Suprapubic skin (tissue), 4 donors: ENCODE results near the gene PGBD5. TPM values are rescaled to one million over a fixed set of nuclear protein-coding genes. Genes with fewer than 3 reads are reported as not detected.

Source experiments
- DNase-seq, 2 donors: peaks; one replicate each; pipeline ENCODE4 v3.0.0-alpha.2; 2019; ENCODE audit warnings: low spot score in 2 of 2
- H3K27ac ChIP-seq: fragments of 200-600 bp; sonication (generic); one replicate; pipeline ENCODE4 v1.5.1; 2019
- H3K27me3 ChIP-seq: fragments of 200-600 bp; sonication (generic); one replicate; pipeline ENCODE4 v1.5.1; 2019
- H3K36me3 ChIP-seq: fragments of 200-600 bp; sonication (generic); one replicate; pipeline ENCODE4 v1.5.1; 2019
- H3K4me1 ChIP-seq: fragments of 200-600 bp; sonication (generic); one replicate; pipeline ENCODE4 v1.5.1; 2019
- H3K4me3 ChIP-seq: fragments of 200-600 bp; sonication (generic); one replicate; pipeline ENCODE4 v1.5.1; 2019; ENCODE audit warnings: mild to moderate bottlenecking
- H3K9me3 ChIP-seq: fragments of 200-600 bp; sonication (generic); one replicate; pipeline ENCODE4 v1.5.1; 2019
- EP300 ChIP-seq: sonication (generic); formaldehyde crosslinking; IDR thresholded peaks from one replicate; pipeline ENCODE4 v1.6.1; 2017; ENCODE audit warnings: antibody characterized with exemption
- POLR2A ChIP-seq, 2 donors: fragments of 450-650 bp; IDR thresholded peaks; one replicate each; pipeline ENCODE4 v1.6.1; 2017; ENCODE audit warnings: antibody characterized with exemption in 2 of 2, mild to moderate bottlenecking in 2 of 2, moderate library complexity in 2 of 2
- POLR2AphosphoS5 ChIP-seq, 3 donors: sonication (generic); formaldehyde crosslinking; IDR thresholded peaks; one replicate each; pipeline ENCODE4 v1.6.1; 2017; ENCODE audit warnings: antibody characterized with exemption in 3 of 3
- WGBS: methylation state at CpG from one replicate; pipeline ENCODE4 v1.1.5; 2018; 5-methylcytosine and 5-hydroxymethylcytosine counted together
- total RNA-seq, 4 donors: library from RNA; depleted of rRNA; stranded (reverse); fragments of >200 nt; gene quantifications; one replicate each; pipeline ENCODE4 v1.1.0, GENCODE V29; 2016
- TF ChIP-seq, protein P1 (sequence below), 2 donors: fragments of 200-600 bp in 1 of 2; fragments of 450-650 bp in 1 of 2; sonication (generic) in 1 of 2; IDR thresholded peaks; one replicate each; pipeline ENCODE4 v1.5.1; 2016 to 2019; ENCODE audit warnings: antibody characterized with exemption in 2 of 2, mild to moderate bottlenecking in 1 of 2, moderate library complexity in 1 of 2

Gene PGBD5
- total RNA-seq, 4 donors from 2014 or later: 0.16 to 1.4 (median 0.51) TPM

DNA sequence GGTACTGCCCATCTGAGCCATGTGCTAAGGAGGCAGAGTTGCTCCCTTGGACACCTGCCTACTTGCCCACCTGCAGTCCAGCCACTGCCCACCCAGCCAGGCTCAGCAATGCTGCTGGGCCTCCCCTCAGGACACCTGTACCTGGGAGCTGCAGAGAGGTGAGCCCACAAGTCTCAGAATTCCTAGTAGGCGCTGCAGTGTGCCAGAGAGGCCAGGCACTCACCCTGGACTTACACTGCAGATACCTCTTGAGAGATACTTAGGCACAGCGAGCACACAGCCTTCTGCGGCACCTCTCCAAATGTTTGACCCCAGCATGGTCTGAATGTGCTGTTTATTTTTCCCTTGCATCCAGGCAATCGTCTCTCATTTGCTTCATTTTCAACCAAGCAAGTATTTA lies 71.0 kb downstream of the PGBD5 start:
- H3K27me3 ChIP-seq: no peaks in the 10 kb centered on the region
- H3K4me3 ChIP-seq: no peak overlapping the region
- no peaks in the 10 kb centered on the region for H3K9me3 ChIP-seq
- DNase-seq: no peak
- no peaks in the 10 kb centered on the region for H3K36me3 ChIP-seq
- no peak overlapping the region for H3K27ac ChIP-seq
- 85% methylated on average over 4 of the region's 4 CpGs for WGBS
- no peaks in the 10 kb centered on the region for H3K4me1 ChIP-seq
- no peak for TF ChIP-seq POLR2A (IDR thresholded peaks at IDR 0.05)
- TF ChIP-seq EP300: no peak
- no peak for TF ChIP-seq POLR2AphosphoS5 (IDR thresholded peaks at IDR 0.05)
- TF ChIP-seq, protein P1, sequence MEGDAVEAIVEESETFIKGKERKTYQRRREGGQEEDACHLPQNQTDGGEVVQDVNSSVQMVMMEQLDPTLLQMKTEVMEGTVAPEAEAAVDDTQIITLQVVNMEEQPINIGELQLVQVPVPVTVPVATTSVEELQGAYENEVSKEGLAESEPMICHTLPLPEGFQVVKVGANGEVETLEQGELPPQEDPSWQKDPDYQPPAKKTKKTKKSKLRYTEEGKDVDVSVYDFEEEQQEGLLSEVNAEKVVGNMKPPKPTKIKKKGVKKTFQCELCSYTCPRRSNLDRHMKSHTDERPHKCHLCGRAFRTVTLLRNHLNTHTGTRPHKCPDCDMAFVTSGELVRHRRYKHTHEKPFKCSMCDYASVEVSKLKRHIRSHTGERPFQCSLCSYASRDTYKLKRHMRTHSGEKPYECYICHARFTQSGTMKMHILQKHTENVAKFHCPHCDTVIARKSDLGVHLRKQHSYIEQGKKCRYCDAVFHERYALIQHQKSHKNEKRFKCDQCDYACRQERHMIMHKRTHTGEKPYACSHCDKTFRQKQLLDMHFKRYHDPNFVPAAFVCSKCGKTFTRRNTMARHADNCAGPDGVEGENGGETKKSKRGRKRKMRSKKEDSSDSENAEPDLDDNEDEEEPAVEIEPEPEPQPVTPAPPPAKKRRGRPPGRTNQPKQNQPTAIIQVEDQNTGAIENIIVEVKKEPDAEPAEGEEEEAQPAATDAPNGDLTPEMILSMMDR (IDR thresholded peaks at IDR 0.05): no peak

DNA sequence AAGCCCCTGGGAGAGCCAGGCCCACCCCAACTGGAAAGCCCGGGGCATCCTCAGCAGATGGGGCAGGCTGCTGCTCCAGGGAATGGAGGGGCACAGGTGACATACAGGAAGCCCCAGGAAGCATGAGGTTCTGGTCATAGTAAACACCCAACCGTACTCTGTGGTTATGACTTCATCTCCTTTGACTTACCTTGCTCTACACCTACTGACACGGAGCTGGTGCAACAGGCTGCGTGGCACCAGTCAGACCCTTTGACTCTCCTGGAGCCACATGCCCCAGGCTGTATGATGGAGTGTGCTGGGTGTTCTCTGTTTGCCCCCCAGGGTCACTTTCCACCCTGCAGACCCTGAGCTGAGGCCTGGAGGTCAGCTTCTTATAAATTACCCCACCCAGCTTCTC lies 72.1 kb downstream of the PGBD5 start:
- DNase-seq: no peak
- 90% methylated on average over 3 of the region's 4 CpGs for WGBS
- TF ChIP-seq EP300: no peak
- no peak for TF ChIP-seq POLR2AphosphoS5 (IDR thresholded peaks at IDR 0.05)
- H3K27me3 ChIP-seq: no peaks in the 10 kb centered on the region
- H3K27ac ChIP-seq: no peak overlapping the region
- H3K4me3 ChIP-seq: no peak overlapping the region
- H3K9me3 ChIP-seq: no peaks in the 10 kb centered on the region
- no peaks in the 10 kb centered on the region for H3K36me3 ChIP-seq
- H3K4me1 ChIP-seq: peaks cover 2% of the 10 kb centered on the region

DNA sequence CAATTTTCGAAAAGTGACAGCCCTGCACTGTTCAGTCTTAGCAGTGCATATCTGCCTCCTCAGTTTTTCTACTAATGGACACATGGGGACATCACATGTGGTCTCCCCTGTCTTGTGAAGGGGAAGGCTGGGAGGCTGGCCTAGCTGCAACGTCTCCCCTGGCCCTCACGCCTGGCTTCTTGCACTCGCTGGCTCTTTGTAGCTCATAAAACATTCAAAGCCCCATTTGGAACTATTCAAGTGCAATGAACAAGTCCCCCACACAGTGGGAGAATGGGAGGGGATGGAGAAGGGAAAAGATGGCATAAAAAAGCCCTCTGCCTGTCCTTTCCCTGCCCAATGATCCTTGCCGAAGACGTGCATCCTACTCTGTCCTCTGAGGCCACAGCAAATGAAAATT lies 73.6 kb downstream of the PGBD5 start:
- Histone ChIP-seq H3K27ac (no peak overlapping the region), H3K9me3 (no peaks in the 10 kb centered on the region), H3K4me1 (peaks cover 2% of the 10 kb centered on the region), H3K36me3 (no peaks in the 10 kb centered on the region), H3K27me3 (no peaks in the 10 kb centered on the region), H3K4me3 (no peak overlapping the region)
- 84% methylated on average over 6 of the region's 6 CpGs for WGBS
- TF ChIP-seq, protein P1 (IDR thresholded peaks at IDR 0.05): no peak
- TF ChIP-seq POLR2AphosphoS5 (IDR thresholded peaks at IDR 0.05): no peak
- no peak for TF ChIP-seq POLR2A (IDR thresholded peaks at IDR 0.05)
- no peak for TF ChIP-seq EP300
- DNase-seq: no peak

DNA sequence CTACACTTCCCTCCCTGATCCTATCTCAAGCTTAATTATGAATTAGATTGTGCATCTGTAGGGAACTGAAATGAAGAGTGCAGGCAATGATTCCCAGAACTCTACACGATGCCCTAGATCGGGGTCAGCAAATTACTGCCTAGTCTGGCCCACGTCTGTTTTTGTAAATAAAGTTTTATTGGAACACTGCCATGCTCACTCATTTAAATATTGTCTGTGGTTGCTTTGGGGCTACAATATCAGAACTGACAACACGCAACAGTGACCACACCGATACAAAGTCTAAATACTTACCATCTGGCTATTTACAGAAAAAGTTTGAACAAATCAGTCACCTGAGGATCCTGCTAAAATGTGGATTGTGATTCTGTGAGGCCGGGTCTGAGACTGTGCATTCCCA lies 74.1 kb downstream of the PGBD5 start:
- H3K27ac ChIP-seq: no peak overlapping the region
- no peak for TF ChIP-seq POLR2A (IDR thresholded peaks at IDR 0.05)
- no peak for TF ChIP-seq POLR2AphosphoS5 (IDR thresholded peaks at IDR 0.05)
- TF ChIP-seq EP300: no peak
- TF ChIP-seq, protein P1 (IDR thresholded peaks at IDR 0.05): no peak
- peaks cover 2% of the 10 kb centered on the region for H3K4me1 ChIP-seq
- WGBS: 72% methylated on average over 6 of the region's 6 CpGs
- no peak overlapping the region for H3K4me3 ChIP-seq
- no peaks in the 10 kb centered on the region for H3K9me3 ChIP-seq
- no peaks in the 10 kb centered on the region for H3K27me3 ChIP-seq
- H3K36me3 ChIP-seq: no peaks in the 10 kb centered on the region
- no peak for DNase-seq

DNA sequence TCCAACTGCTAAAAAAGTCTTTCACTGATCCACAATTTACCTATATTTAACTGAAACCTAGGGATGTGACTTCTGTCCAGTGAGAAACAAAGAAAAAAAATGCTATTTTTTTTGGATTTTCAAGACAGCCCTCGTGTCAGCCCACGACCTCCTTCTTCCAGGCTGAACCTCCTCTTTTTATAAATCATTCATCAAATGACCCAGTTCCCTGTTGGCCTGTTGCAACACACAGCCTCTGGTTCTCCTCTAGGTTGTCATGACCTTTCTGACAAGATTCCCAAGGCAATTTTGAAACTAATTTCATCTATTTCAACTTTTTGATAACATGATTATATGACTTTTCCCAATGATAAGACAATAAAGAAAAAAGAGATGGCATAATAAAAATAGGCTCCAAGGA lies 74.6 kb downstream of the PGBD5 start:
- Histone ChIP-seq H3K27ac (no peak overlapping the region), H3K4me1 (peaks cover 2% of the 10 kb centered on the region), H3K9me3 (no peaks in the 10 kb centered on the region), H3K4me3 (no peak overlapping the region), H3K36me3 (no peaks in the 10 kb centered on the region), H3K27me3 (no peaks in the 10 kb centered on the region)
- WGBS: 25% methylated on average over 2 of the region's 2 CpGs
- TF ChIP-seq, protein P1 (IDR thresholded peaks at IDR 0.05): no peak
- TF ChIP-seq EP300: no peak
- TF ChIP-seq POLR2AphosphoS5 (IDR thresholded peaks at IDR 0.05): no peak
- TF ChIP-seq POLR2A (IDR thresholded peaks at IDR 0.05): no peak
- no peak for DNase-seq
